Muscle layer of colon (tissue), 2 donors: Measurements from ENCODE around the gene TMEM168.
"Not testable (repeated sequence)": the region's sequence is repeated elsewhere in the genome, so short reads cannot be mapped to it uniquely, and the experiment has no call there.

Source experiments
- H3K27ac ChIP-seq: one replicate; pipeline ENCODE4 v1.7.0; 2013; ENCODE audit warnings: low read depth, mild to moderate bottlenecking, low read length, moderate library complexity
- H3K27me3 ChIP-seq, 2 donors: one replicate each; pipeline ENCODE4 v1.7.0; 2013; ENCODE audit warnings: low read length in 2 of 2, mild to moderate bottlenecking in 2 of 2; ENCODE audit not compliant: insufficient read depth in 2 of 2, control insufficient read depth in 1 of 2
- H3K36me3 ChIP-seq: one replicate; pipeline ENCODE4 v1.7.0; 2013; ENCODE audit warnings: mild to moderate bottlenecking, low read length; ENCODE audit not compliant: insufficient read depth
- H3K4me1 ChIP-seq: one replicate; pipeline ENCODE4 v1.7.0; 2013; ENCODE audit warnings: mild to moderate bottlenecking, low read length; ENCODE audit not compliant: insufficient read depth
- H3K4me3 ChIP-seq, 2 donors: one replicate each; pipeline ENCODE4 v1.7.0; 2013; ENCODE audit warnings: low read length in 2 of 2, low read depth in 1 of 2, mild to moderate bottlenecking in 1 of 2, moderate library complexity in 1 of 2
- H3K9ac ChIP-seq: one replicate; pipeline ENCODE4 v1.7.0; 2013; ENCODE audit warnings: low read length
- H3K9me3 ChIP-seq: one replicate; pipeline ENCODE4 v1.7.0; 2013; ENCODE audit warnings: mild to moderate bottlenecking, low read length
- donor health status: abdominal sarcoma.
- donor health status: Adenocarcinoma of cecum.

The TMEM168 gene

DNA sequence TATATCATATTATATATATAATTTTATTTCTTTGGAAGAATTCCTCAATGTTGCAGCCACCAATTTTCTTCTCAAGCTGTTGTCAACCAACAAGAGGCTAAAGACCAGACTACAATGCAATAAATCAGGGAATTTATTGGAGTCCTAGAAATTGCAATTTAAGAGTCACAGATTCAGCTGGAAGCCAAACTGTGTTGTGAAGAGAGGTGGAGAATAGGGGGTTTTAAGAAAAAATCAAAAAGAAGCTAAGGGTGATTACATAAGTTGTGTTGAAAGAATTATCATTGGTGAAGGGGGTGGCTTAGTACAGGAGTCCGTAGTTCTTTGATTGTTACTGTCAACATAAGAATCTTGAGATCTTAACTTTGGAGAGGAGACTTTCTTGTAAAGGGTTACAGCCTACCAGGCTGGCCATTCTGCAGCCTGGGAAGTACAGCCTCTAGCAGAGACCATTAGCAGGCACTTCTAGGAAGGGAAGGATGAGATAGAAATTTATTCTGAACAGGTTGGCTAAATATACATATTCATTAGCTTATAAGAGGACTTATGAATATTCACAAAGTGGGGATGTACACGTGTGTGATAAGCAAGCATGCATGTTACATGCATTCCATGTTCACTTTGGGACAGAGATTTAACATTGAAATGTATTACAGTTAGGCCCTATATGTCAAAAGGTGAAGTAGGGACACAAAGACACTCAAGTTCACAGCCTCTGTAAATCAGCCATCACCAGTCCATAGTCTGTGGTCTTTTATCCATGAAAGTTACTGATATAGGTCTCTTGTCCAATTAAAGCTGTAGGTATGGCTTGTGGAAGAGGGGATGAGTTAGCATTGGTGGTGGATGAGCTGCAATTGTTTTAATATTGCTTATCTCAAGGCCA is 8.3 kb upstream of the TMEM168 start:
- Histone ChIP-seq H3K4me1 (no peaks in the 10 kb centered on the region), H3K9me3 (no peaks in the 10 kb centered on the region), H3K36me3 (no peaks in the 10 kb centered on the region), H3K4me3 (no peak overlapping the region), H3K9ac (no peak overlapping the region), H3K27me3 (no peaks in the 10 kb centered on the region), H3K27ac (no peak overlapping the region)

DNA sequence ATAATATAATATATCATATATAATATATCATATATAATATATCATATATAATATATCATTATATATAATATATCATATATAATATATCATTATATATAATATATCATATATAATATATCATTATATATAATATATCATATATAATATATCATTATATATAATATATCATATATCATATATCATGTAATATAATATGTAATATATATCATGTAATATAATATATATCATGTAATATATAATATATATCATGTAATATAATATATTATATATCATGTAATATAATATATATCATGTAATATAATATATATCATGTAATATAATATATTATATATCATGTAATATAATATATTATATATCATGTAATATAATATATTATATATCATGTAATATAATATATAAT is 6.4 kb upstream of the TMEM168 start:
- H3K9ac ChIP-seq, H3K4me3 ChIP-seq, H3K9me3 ChIP-seq, H3K4me1 ChIP-seq, H3K27ac ChIP-seq, H3K27me3 ChIP-seq, H3K36me3 ChIP-seq: not testable (repeated sequence)

DNA sequence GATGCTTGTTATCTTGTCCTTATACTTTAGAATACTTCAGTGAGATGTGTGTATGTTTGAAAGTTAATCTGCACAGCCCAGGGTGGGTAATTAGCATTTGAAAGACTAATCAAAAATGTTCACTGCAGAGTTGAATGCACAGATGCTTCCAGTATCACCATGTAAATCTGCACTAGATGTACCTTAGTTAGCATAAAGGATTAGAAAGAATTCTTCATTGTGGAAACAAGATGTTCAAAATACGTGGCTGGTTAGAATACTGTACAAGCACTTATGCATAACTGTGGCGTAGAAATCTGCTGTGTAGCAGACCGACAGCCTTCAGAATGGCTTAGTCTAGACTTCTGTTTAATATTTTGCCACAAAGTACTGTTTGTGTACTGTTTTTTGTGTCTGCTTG is 2.2 kb upstream of the TMEM168 start:
- H3K36me3 ChIP-seq, result no peaks in the 10 kb centered on the region
- H3K9me3 ChIP-seq, result no peaks in the 10 kb centered on the region
- H3K27me3 ChIP-seq, result no peaks in the 10 kb centered on the region
- H3K4me1 ChIP-seq, result peaks cover 12% of the 10 kb centered on the region
- no peak overlapping the region for H3K4me3 ChIP-seq
- H3K27ac ChIP-seq, result no peak overlapping the region
- H3K9ac ChIP-seq, result no peak overlapping the region

DNA sequence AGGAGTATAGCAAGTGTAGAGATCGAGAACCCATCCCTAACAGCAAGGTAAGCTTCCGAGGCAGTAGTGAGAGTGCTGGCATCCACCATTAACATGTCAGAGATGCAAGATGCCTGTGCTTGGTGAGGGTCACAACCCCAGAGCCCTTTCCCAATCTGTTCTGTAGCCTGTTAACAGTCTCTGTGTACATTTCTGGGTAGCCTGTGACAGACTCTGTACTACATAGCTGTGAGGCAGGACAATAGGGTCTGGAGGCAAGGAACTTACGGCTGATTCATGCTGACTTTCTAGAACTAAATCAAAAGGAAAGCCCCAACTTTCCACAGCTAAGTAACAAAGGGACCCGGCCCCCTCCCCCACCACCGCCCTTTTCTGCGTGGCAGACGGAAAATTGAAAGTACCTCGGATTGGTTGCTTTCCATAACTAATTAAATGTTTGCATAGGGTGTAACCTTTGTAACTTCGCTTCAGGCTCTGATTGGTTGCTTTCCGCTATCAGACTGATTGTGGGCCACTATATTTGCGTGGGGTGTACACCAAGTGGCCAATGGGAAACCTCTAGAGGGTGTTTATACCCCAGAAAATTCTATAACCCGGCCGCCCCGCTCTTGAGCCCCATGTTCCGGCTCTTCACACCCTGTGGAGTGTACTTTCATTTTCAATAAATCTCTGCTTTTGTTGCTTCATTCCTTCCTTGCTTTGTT is 1.4 kb upstream of the TMEM168 start:
- Histone ChIP-seq H3K4me3 (no peak overlapping the region), H3K27me3 (no peaks in the 10 kb centered on the region), H3K4me1 (peaks cover 12% of the 10 kb centered on the region), H3K27ac (no peak overlapping the region), H3K9ac (no peak overlapping the region), H3K36me3 (no peaks in the 10 kb centered on the region), H3K9me3 (no peaks in the 10 kb centered on the region)

DNA sequence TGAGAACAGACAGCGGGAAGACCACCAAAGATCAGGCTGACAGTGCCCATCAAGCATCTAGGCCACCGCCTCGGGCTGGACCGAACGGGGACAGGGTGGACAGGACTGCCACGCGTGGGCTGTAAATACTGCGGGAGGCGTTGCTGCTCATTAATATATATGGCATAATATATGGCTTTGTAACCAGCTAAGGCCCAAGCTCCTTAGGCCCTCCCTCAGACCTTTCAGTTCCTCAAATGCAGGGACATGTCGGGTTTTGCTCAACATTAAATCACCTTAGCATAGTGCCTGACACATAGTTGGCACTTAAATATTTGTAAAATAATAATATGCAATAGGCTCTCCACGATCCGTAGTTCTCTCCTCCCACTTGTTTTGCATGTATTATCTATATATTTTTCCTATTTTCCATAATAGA is 402 bp upstream of the TMEM168 start:
- Histone ChIP-seq H3K27ac (peak overlapping the region; percentile 70), H3K4me1 (peaks cover 12% of the 10 kb centered on the region), H3K9me3 (no peaks in the 10 kb centered on the region), H3K9ac (peak overlapping the region; percentile 59), H3K36me3 (no peaks in the 10 kb centered on the region), H3K27me3 (no peaks in the 10 kb centered on the region), H3K4me3 (peak overlapping the region; percentile 50 to 68)

- Histone ChIP-seq H3K36me3 (peaks cover under 1% of the 10 kb centered on the region), H3K9ac (peak overlapping the region; percentile 59), H3K27me3 (no peaks in the 10 kb centered on the region), H3K4me1 (peaks cover 12% of the 10 kb centered on the region), H3K4me3 (peak overlapping the region; percentile 50 to 68), H3K27ac (peak overlapping the region; percentile 70), H3K9me3 (no peaks in the 10 kb centered on the region)
Measured at GRCh38 chr7:112789453-112789816, 758 bp downstream of the TMEM168 start.

DNA sequence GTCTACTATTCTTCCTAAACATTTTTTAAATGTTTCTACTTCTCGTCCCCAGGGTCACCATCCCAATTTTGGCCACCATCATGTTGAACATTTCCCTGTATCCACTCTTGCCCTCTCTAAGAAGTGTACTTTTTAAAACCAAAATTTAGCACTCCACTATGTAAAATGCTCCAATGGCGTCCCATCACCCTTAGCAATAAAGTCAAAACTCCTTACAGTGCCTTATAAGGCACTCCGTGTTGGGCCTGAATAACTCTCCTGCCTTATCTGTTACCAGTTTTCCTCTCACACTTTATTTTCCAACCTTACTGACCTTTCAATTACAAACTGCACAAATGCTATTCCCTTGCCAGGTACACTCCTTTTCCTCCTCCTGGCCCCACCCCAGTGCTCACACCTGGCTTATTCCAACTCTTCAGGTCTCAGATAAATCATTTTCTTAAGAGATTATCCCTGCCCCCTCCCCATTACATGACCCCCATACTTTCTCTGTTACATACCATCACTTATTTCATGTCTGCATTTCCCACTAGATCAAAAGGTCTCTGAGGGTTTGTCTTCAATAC is 1.3 kb downstream of the TMEM168 start:
- Histone ChIP-seq H3K27ac (no peak overlapping the region), H3K9ac (no peak overlapping the region), H3K27me3 (no peaks in the 10 kb centered on the region), H3K9me3 (no peaks in the 10 kb centered on the region), H3K4me1 (peaks cover 12% of the 10 kb centered on the region), H3K4me3 (peak overlapping the region; percentile 50 to 68), H3K36me3 (peaks cover 6% of the 10 kb centered on the region)

GRCh38 chr7:112784603-112785002 is 5.6 kb downstream of the TMEM168 start:
- H3K27ac ChIP-seq, result no peak overlapping the region
- no peaks in the 10 kb centered on the region for H3K9me3 ChIP-seq
- peaks cover 19% of the 10 kb centered on the region for H3K4me1 ChIP-seq
- H3K27me3 ChIP-seq, result no peaks in the 10 kb centered on the region
- no peak overlapping the region for H3K4me3 ChIP-seq
- no peak overlapping the region for H3K9ac ChIP-seq
- H3K36me3 ChIP-seq, result peaks cover 11% of the 10 kb centered on the region

DNA sequence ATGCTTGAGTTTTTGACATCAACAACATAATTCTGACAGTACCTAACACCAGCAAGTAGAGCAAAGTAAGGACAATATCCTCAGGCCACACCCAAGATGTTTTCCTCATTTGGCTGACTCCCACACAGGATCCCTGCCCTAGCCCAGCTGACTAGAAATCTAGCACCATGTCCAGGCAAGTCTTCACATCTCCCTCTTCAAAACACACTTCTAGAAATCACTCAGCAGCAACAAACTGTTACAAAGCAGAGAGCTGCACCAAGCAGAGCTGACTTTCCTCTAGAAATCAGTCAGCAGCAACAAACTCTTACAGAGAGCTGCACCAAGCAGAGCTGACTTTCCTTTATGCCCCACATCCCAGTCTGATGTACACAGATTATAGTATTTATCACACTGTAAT is 7.7 kb downstream of the TMEM168 start:
- Histone ChIP-seq H3K27ac (no peak overlapping the region), H3K9ac (no peak overlapping the region), H3K27me3 (no peaks in the 10 kb centered on the region)

DNA sequence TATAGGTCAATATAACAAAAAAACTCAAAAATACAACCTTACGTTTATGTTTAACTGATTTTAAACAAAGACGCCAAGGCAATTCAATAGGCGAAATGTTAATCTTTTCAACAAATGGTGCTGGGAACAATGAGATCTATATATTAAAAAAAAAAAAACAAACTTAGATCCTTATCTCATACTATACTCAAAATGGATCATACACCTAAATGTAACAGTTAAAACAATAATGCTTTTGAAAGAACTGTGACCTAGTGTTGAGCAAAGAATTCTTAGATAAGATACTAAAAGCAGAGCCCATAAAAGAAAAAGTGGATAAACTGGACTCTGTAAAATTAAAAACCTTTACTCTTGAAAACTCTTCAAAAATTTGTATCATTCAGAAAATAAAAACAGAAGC is 8.6 kb downstream of the TMEM168 start:
- H3K9me3 ChIP-seq, result no peaks in the 10 kb centered on the region
- H3K4me3 ChIP-seq, result no peak overlapping the region
- peaks cover 7% of the 10 kb centered on the region for H3K4me1 ChIP-seq
- no peak overlapping the region for H3K27ac ChIP-seq
- H3K9ac ChIP-seq, result no peak overlapping the region
- H3K36me3 ChIP-seq, result peaks cover 11% of the 10 kb centered on the region
- no peaks in the 10 kb centered on the region for H3K27me3 ChIP-seq

More for the DNA sequence above, 7.7 kb downstream of the TMEM168 start:
- Histone ChIP-seq H3K4me1 (peaks cover 7% of the 10 kb centered on the region), H3K4me3 (no peak overlapping the region), H3K9me3 (no peaks in the 10 kb centered on the region), H3K36me3 (peaks cover 11% of the 10 kb centered on the region)

- Histone ChIP-seq H3K4me1 (peaks cover 7% of the 10 kb centered on the region), H3K4me3 (no peak overlapping the region), H3K36me3 (peaks cover 11% of the 10 kb centered on the region), H3K27ac (no peak overlapping the region), H3K27me3 (no peaks in the 10 kb centered on the region), H3K9ac (no peak overlapping the region), H3K9me3 (no peaks in the 10 kb centered on the region)
Measured at GRCh38 chr7:112781110-112781509, 9.1 kb downstream of the TMEM168 start.
